Stimulated activated CD8-positive, alpha-beta memory T cell treated with anti-CD3 and anti-CD28 coated beads, Interleukin-15, amount 100 ng/mL, for 4 hours (primary cell): ENCODE results near the gene SFXN2.

Experiments
- DNase-seq, 2 donors: peaks; one replicate each; pipeline ENCODE4 v3.0.0-alpha.2; 2020; ENCODE audit warnings: low read depth in 2 of 2

Gene SFXN2

GRCh38 chr10:102776779-102777456 lies 62.5 kb downstream of the SFXN2 start:
- no peak for DNase-seq

- DNase-seq = no peak
Measured at GRCh38 chr10:102777711-102778453, 63.4 kb downstream of the SFXN2 start.

GRCh38 chr10:102778781-102779180 lies 64.3 kb downstream of the SFXN2 start:
- no peak for DNase-seq

- no peak for DNase-seq
Measured at GRCh38 chr10:102779680-102780526, 65.5 kb downstream of the SFXN2 start.

- no peak for DNase-seq
Measured at GRCh38 chr10:102780527-102780808, 66.0 kb downstream of the SFXN2 start.

- no peak for DNase-seq
Measured at GRCh38 chr10:102781090-102781920, 66.9 kb downstream of the SFXN2 start.

GRCh38 chr10:102781921-102782557 lies 67.6 kb downstream of the SFXN2 start:
- no peak for DNase-seq

- DNase-seq = no peak
Measured at GRCh38 chr10:102782673-102783551, 68.5 kb downstream of the SFXN2 start.

- no peak for DNase-seq
Measured at GRCh38 chr10:102783568-102783967, 69.1 kb downstream of the SFXN2 start.

- no peak for DNase-seq
Measured at GRCh38 chr10:102785818-102786217, 71.4 kb downstream of the SFXN2 start.

GRCh38 chr10:102791754-102792395 lies 77.4 kb downstream of the SFXN2 start:
- DNase-seq = no peak
